ENCODE measurements around the gene MAP2K2.

The MAP2K2 gene

GRCh38 chr19:4083677-4084546, 40.0 kb downstream of the MAP2K2 start:
- no peak for DNase-seq
- Histone ChIP-seq H3K27me3 (peaks cover 0 to 25% of the 10 kb centered on the region in 2 donors), H3K4me3 (peak overlapping the region; percentile 6 to 7), H3K27ac (no peak overlapping the region), H3K36me3 (no peaks in the 10 kb centered on the region), H3K4me1 (no peaks in the 10 kb centered on the region), H3K9me3 (no peaks in the 10 kb centered on the region)
- TF ChIP-seq CTCF (IDR thresholded peaks at IDR 0.05) = no peak
- intact Hi-C loops (cut with DNase I; ENCODE audit: low total_unique reads) = no loop called here

- DNase-seq = no peak
- intact Hi-C loops (cut with DNase I; ENCODE audit: low total_unique reads) = no loop called here
- TF ChIP-seq CTCF (IDR thresholded peaks at IDR 0.05) = no peak
- no peaks in the 10 kb centered on the region for H3K9me3 ChIP-seq
- peaks cover 0 to 11% (median 8%) of the 10 kb centered on the region in 4 donors for H3K4me1 ChIP-seq
- no peak overlapping the region for H3K4me3 ChIP-seq
- no peaks in the 10 kb centered on the region for H3K36me3 ChIP-seq
- H3K27me3 ChIP-seq = peaks cover 0 to 25% of the 10 kb centered on the region in 2 donors
- no peak overlapping the region for H3K27ac ChIP-seq
These were observed 41.8 kb downstream of the MAP2K2 start for GRCh38 chr19:4082172-4082571.

GRCh38 chr19:4081441-4082129, 42.3 kb downstream of the MAP2K2 start:
- no peak for TF ChIP-seq CTCF (IDR thresholded peaks at IDR 0.05)
- H3K4me1 ChIP-seq = peaks cover 0 to 11% (median 8%) of the 10 kb centered on the region in 4 donors
- peaks cover 0 to 25% of the 10 kb centered on the region in 2 donors for H3K27me3 ChIP-seq
- no peaks in the 10 kb centered on the region for H3K36me3 ChIP-seq
- H3K4me3 ChIP-seq = no peak overlapping the region
- H3K9me3 ChIP-seq = no peaks in the 10 kb centered on the region
- DNase-seq = no peak
- intact Hi-C loops (cut with DNase I; ENCODE audit: low total_unique reads) = no loop called here
- H3K27ac ChIP-seq = no peak overlapping the region

GRCh38 chr19:4080473-4080872, 43.4 kb downstream of the MAP2K2 start:
- no peak for TF ChIP-seq CTCF (IDR thresholded peaks at IDR 0.05)
- Histone ChIP-seq H3K4me1 (peaks cover 0 to 11% (median 8%) of the 10 kb centered on the region in 4 donors), H3K9me3 (no peaks in the 10 kb centered on the region), H3K27me3 (peaks cover 0 to 25% of the 10 kb centered on the region in 2 donors), H3K27ac (no peak overlapping the region), H3K36me3 (no peaks in the 10 kb centered on the region), H3K4me3 (no peak overlapping the region)
- intact Hi-C loops (cut with DNase I; ENCODE audit: low total_unique reads) = no loop called here
- no peak for DNase-seq

GRCh38 chr19:4077800-4078684, 45.9 kb downstream of the MAP2K2 start:
- Histone ChIP-seq H3K36me3 (no peaks in the 10 kb centered on the region), H3K4me1 (peaks cover 0 to 11% (median 8%) of the 10 kb centered on the region in 4 donors), H3K27ac (peak overlapping the region; percentile 64 to 66), H3K27me3 (peaks cover 0 to 10% of the 10 kb centered on the region in 2 donors), H3K9me3 (no peaks in the 10 kb centered on the region), H3K4me3 (peak overlapping the region; percentile 57 to 74)
- DNase-seq = peak in 1 of 2 donors; percentile 72
- no peak for TF ChIP-seq CTCF (IDR thresholded peaks at IDR 0.05)
- intact Hi-C loops (cut with DNase I; ENCODE audit: low total_unique reads) = loop anchor here (5.0 kb wide), 1 partner anchor 566 kb away; no protein-coding TSS in a partner anchor

Measured in tibial artery (tissue), 4 donors.